Subcutaneous preadipocyte (primary cell): Measurements from ENCODE around the gene ZNF197. TPM values are rescaled to one million over a fixed set of nuclear protein-coding genes. Genes with fewer than 3 reads are reported as not detected.

ENCODE experiments used
- total RNA-seq: library from RNA; depleted of rRNA; stranded (reverse); fragments of >200 nt; gene quantifications from 2 replicates; pipeline ENCODE4 v1.2.3, GENCODE V29; 2012

The ZNF197 gene
- 9.9 and 12.3 TPM in 2 replicates for total RNA-seq

DNA sequence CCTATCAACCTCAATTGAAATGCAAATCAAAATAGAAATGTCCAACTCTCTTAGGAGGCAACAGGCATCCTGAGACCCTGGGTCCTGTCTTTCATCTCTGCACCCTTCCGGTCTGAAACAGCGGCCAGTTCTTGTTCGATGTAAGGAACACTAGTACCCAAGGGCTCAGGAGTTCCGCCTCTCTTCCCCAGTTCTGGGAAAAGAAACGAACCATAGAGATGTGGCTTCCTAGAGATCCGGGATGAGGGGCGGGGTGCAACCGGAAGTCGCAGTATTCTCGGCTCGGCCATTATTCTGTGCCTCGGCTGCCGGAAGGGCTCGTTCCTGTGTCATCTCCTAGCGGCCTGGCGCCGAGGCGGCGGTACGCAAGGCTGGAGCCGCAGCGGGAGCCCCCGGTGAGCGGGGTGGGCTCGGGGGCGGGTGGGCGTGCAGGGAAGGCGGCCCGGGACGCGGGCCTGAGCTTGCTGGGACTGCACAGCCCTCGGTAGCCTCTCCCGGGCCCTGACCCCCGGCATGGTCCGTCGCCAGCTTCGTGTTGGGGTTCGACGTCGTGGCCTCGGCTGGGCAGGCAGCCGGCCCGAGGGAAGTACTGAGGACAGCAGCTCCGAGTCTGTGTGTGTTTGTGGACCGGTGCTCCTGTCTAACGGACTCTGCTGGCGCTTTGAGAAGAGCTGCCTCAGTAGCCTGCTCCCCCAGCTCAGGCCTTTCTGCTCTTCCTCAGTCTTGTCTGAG, at the start of gene ZNF197:
Gene ZNF197, plus strand, starts transcription at position 288 of the 732 bp plus-strand sequence. CDS start 4,119 bp downstream, outside the sequence.

DNA sequence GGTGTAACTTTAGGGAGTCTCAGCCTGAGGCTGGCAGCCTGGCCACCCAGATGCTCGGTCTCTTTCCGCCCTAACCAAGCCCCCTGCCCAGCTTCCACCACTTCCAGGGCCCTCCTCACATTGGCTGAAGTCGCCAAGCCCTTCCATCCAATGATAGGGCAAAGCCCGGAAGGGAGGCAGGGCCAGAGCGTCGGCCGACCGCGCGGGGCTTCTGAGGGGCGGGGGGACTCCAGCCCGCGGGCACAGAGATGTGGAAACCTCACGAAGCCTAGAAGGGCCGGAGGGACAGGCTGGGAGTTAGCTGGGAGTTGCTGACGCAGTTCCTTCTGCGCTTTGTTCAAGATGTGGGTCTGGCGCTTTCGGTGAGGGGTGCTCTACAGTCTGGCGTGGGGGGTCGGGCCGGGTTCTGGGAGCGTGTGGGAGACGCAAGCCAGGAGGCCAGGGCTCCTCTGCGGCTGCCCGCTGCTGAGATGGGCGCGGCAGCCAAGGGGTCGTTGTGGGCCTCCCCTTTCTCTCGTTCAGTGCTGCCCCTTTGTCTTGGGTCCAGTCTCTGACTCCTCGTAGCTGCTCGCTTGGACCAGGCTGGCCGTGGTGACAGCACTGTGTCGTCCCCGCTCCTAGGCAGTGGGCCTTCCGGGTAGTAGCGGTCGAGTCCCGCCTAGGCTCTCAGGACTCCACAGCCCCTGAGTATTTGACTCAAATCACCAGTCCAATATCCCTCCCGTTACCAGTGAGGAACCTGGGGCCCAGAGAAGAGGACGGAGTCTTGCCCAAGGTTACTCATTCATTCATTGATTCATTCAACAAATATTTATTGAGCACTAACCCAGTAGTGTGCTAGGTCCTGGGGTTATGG, 40.0 kb upstream of the ZNF197 start, which contains the start of gene ZNF660:
Gene ZNF660, plus strand, starts transcription at position 319 of the 856 bp plus-strand sequence. CDS start 9,230 bp downstream, outside the sequence.

GRCh38 chr3:44648564-44649229, 23.9 kb downstream of the ZNF197 start, which contains the start of gene ZNF35:
TSS of gene ZNF35 (plus strand) at chr3:44648732. CDS start at chr3:44651068, 2,336 bp downstream.

Other genes starting within 250 kb of the ZNF197 start
- gene ZNF445, start 147.4 kb upstream of the ZNF197 start, total RNA-seq: 6.6 and 8.2 TPM in 2 replicates
- 3.7 and 5.5 TPM in 2 replicates for gene ZKSCAN7, start 69.8 kb upstream of the ZNF197 start, total RNA-seq
- gene ZNF660, start 40.1 kb upstream of the ZNF197 start, total RNA-seq: 0.20 and 1.8 TPM in 2 replicates
- gene ZNF35, start 23.7 kb downstream of the ZNF197 start, total RNA-seq: 7.7 and 10.4 TPM in 2 replicates
- gene ZNF502, start 87.6 kb downstream of the ZNF197 start, total RNA-seq: 4.3 and 4.4 TPM in 2 replicates
- gene ZNF501, start 104.6 kb downstream of the ZNF197 start, total RNA-seq: 4.3 and 6.6 TPM in 2 replicates
- 21.3 and 26.8 TPM in 2 replicates for gene KIAA1143, start 136.6 kb downstream of the ZNF197 start, total RNA-seq
- 10.7 and 17.4 TPM in 2 replicates for gene KIF15, start 136.8 kb downstream of the ZNF197 start, total RNA-seq
- 11.3 and 17.6 TPM in 2 replicates for gene TMEM42, start 236.9 kb downstream of the ZNF197 start, total RNA-seq
- gene TGM4, start 249.6 kb downstream of the ZNF197 start, total RNA-seq: under 0.01 and 0.39 TPM in 2 replicates